HG03342 (cell line): ENCODE results near the gene SLFN12L.
"Not testable (repeated sequence)": the region's sequence is repeated elsewhere in the genome, so short reads cannot be mapped to it uniquely, and the experiment has no call there.

Experiments used
- ATAC-seq: cut with Tn5 transposase; IDR thresholded peaks from one replicate; pipeline ENCODE4 v1.9.1; 2021; ENCODE audit warnings: mild to moderate bottlenecking, moderate library complexity; ENCODE audit not compliant: unreplicated experiment

Gene SLFN12L

GRCh38 chr17:35498448-35499178 lies 38.9 kb downstream of the SLFN12L start:
- no peak for ATAC-seq

DNA sequence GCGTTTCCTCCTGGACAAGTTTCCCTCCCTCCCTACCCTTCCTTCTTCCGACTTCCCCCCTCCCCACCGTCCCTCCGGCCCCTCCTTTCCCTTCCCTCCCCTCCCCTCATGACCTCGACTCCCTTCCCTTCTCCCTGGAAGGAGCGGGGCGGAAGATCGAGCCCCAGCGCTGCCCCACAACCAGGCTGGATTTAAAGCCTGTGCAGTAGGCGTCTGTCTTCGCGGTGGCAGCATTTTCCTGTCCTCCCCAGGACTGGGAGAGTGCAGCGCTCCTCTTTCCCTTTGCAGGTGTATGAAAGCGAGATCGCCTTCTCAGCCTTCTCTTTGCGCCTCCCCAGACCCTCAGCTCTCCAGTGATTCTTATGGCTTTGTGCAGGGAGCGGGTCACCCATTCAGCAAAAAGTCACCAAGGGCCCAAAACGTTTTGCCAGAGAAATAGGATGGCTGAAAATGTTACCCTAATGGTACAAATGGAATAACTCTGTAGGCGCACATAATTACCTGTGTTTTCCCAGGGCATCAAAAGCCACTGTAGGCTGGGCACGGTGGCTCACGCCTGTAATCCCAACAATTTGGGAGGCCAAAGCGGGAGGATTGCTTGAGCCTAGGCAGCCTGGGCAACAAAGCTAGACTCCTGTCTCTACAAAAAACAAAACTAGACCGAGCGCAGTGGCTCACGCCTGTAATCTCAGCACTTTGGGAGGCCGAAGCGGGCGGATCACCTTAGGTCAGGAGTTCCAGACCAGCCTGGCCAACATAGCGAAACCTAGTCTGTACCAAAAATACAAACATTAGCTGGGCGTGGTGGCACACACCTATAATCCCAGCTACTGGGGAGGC lies 40.8 kb downstream of the SLFN12L start:
- ATAC-seq: no peak

DNA sequence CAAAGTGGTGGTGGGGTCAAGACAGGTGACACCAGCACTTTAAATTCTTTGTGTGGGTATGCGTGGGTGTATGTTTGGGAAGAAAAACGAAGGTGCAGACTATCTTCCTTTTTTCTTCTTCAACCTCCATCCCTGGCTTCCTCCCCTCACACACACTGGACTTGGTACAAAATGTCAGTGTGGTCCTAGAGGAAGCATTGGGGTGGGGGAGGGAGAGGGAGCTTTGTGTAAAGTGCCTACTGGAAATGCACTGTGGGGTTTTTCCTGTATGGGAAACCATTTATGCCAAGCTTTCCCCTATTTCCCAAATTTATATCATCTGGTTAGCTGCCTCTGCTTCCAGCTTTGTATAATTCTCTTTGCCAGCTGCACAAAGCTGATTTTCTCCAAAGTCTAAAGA lies 44.4 kb downstream of the SLFN12L start:
- no peak for ATAC-seq

DNA sequence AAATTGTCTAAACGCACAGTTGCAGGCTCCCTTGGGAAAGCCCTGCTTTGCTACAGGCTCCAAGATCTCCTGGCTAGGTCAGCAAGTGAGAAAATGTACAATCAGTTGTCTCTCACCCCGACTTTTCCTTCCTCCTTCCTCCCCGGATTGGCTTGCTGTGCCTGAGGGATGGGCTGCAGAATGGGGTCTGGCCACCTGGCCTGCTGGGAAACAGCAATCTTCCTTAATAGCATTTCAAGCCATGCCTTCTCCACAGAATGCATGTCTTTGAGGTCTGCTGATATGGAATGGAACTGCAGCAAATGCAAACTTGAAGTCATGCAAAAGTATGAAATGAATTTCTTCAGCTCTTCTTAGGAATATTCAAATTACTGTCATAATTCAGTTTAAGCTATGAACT lies 46.1 kb downstream of the SLFN12L start:
- ATAC-seq: no peak

DNA sequence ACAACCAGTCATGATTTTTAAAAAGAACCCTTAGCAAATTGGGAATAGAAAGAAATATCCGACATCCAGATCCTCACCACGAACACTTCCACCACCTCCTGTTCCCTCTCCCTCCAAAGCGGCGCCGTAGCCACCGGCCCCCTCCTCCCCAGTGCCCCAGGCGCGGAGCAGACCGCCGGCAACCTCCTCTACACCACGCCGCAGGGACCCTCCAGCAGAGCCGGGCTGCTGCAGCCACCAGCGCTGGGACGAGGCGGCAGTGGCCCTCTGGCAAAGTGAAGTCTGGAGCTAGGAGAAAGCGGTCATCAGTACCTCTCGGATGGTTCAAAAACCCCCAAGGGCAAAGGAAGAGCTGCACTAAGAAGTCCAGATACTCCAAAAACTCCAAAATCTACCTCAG lies 47.5 kb downstream of the SLFN12L start:
- no peak for ATAC-seq

DNA sequence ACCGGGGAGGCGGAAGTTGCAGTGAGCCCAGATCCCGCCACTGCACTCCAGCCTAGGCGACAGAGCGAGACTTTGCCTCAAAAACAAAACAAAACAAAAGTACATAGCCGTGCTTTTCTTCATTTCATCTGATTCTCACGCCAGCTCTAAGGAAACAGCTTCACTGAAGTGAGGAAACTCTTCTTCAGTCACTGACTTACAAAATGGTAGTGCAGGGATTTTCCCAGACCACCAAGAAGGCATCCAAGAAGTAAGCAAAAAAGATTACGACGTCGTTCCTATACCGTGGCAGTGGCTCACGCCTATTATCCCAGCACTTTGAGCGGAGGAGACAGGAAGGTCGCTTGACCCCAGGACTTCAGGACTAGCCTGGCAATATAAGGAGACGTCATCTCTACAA lies 48.5 kb downstream of the SLFN12L start:
- ATAC-seq: no peak

GRCh38 chr17:35486920-35487732 lies 50.4 kb downstream of the SLFN12L start:
- ATAC-seq: no peak

DNA sequence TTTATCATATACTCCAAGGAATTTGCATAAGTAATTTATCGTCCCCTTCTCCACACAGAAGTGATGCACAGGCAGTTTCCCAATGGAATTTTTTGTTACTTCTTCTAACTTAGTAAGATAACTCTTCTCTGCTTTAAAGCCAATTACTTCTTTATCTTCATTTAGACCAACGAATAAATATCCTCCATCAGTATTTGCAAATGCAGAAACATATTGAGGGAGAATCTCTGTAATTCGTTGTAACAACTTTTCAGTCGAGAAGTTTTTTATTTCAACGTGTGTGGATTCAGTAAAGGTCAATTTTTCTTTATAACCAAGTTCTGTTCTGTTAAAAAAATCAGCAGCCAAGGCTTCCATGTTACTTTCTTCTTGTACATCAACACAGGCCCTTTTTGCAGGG lies 58.2 kb downstream of the SLFN12L start:
- no peak for ATAC-seq

- ATAC-seq: no peak
These were observed 60.2 kb downstream of the SLFN12L start for GRCh38 chr17:35477248-35477647.

DNA sequence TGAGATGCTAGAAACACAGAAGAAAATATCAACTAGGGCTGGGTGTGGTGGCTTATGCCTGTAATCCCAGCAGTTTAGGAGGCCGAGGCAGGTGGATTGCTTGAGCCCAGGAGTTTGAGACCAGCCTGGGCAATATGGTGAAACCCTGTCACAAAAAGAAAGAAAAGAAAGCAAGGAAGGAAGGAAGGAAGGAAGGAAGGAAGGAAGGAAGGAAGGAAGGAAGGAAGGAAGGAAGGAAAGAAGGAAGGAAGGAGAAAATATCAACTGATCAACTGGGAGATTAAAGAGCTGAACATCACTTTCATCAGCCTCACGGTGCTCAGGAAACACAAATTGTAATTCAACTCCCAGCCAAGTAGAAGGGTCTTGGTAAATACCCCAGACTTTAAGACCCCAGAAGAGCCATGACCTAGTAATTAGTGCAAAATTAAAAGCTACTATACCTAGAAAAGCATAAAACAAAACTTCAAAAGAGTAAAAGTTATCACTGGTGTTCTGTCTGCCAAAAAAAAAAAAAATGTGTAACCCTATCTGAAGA lies 61.1 kb downstream of the SLFN12L start:
- ATAC-seq: no peak

DNA sequence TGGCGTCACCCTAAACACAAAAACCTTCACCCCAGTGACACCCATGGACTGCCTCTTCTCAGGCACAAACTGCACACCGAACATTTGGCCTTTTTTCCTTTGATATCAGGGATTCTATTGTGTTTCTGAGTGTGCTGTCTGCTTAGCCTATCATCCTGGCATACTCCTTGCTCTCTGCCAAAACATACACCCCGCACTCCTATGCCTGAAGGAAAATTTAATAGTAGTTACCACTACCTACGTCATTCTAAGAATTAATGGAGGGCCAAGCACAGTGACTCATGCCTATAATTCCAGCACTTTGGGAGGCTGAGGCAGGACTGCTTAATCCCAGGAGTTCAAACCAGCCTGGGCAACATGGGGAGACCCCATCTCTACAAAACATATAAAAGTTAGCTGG lies 69.0 kb downstream of the SLFN12L start:
- ATAC-seq: no peak

DNA sequence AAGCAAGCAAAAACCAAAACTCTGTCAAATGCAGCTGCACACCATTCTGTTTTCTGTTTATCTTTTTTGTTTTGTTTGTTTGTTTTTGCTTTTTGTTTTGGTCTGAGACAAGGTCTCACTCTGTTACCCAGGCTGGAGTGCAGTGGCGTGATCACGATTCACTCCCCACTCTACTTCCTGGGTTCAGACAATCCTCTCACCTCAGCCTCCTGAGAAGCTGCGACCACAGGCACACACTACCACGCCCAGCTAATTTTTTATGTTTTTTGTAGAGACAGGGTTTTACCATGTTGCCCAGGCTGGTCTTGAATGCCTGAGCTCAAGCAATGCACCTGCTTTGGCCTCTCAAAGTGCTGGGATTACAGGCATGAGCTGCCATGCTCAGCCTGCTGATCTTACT lies 69.7 kb downstream of the SLFN12L start:
- no peak for ATAC-seq

DNA sequence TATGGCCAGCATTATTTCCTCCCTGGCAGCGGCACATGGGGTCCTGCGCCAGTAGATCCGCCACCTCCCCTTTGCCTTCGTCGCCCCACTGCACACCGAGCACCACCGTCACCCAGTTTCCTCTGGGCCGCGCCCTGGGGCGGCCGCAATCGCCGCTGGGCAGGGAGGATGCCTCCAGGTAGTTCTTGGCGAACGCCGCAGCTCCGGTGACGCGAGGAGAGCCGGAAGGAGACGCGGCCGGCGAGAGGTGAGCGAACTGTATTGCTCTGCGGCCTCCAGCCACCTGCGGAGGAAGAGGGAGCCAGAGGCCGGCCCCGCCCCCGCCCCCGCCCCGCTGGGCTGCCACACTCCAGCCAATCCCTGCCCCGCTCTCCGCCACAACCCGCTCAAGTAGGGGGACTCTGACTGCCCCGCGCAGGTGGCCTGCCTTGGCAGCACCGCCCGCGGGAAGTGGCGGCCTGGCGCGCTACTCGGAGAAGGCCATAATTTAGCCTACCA lies 77.1 kb downstream of the SLFN12L start:
- peak; percentile 82 for ATAC-seq

DNA sequence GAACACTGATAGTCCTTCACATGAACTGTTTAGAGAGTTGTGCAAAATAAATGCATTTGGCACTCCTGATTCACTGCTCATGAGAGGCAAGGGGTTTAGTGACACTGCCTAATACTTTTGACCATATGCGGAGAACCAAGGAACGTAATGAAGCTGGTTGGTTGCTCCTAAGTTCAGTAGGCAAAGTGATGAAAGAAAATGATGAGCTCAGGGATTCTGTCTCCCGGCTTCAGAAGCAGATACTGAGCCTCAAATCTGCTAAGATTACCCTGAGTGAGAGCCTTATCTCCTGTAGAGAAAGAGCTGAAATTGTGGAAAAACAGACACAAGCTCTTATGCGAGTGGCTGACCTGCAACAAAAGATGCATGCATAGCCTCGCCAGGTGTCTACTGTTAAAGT lies 83.4 kb downstream of the SLFN12L start:
- not testable (repeated sequence) for ATAC-seq

GRCh38 chr17:35453171-35453570 lies 84.3 kb downstream of the SLFN12L start:
- no peak for ATAC-seq

GRCh38 chr17:35449371-35449931 lies 88.0 kb downstream of the SLFN12L start:
- no peak for ATAC-seq

DNA sequence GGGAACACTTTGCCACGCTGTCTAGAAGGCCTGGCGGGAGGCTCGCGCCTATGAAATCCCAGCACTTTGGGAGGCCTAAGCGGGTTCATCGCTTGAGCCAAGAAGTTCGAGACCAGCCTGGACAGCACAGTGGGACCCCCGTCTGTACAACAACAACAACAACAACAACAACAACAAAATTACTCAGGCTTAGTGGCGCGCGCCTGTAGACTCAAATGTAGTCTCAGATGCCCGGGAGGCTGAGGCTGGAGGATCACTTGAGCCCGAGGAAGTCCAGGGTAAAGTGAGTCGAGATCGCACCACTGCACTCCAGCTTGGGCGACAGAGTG lies 88.6 kb downstream of the SLFN12L start:
- ATAC-seq: no peak

GRCh38 chr17:35448214-35448898 lies 89.1 kb downstream of the SLFN12L start, which contains the start of gene SLFN13:
TSS of gene SLFN13 (minus strand) at chr17:35448766. CDS start at chr17:35445680, 3,086 bp downstream.
- peak; percentile 71 for ATAC-seq

GRCh38 chr17:35447499-35447898 lies 90.0 kb downstream of the SLFN12L start:
- ATAC-seq: no peak

- no peak for ATAC-seq
These were observed 99.0 kb downstream of the SLFN12L start for GRCh38 chr17:35438433-35438832.
